Caki2 (cell line): ENCODE results near the gene PPTC7. TPM values are rescaled to one million over a fixed set of nuclear protein-coding genes. Genes with fewer than 3 reads are reported as not detected.

Experiments used
- DNase-seq: peaks from one replicate; pipeline ENCODE4 v3.0.0-alpha.2; 2015; ENCODE audit warnings: low read depth
- in situ Hi-C: cut with HindIII; loops from 2 replicates; pipeline ENCODE4 v1.10.0; 2016; ENCODE audit warnings: low sequenced_read_pairs, low pct_unique_long_range_greater_than_20kb, mixed read lengths
- total RNA-seq: library from RNA; depleted of rRNA; stranded (reverse); fragments of >200 nt; shearing (Covaris generic); gene quantifications from 2 replicates; pipeline ENCODE4 v1.2.3, GENCODE V29; 2014; ENCODE audit warnings: low replicate concordance; rRNA removed

Gene PPTC7
- total RNA-seq, 1 experiment from 2014 or later, result 6.1 TPM

GRCh38 chr12:110514363-110514762 is 68.8 kb downstream of the PPTC7 start:
- in situ Hi-C loops, result no loop called here

GRCh38 chr12:110513842-110514241 is 69.3 kb downstream of the PPTC7 start:
- in situ Hi-C loops, result no loop called here

More at GRCh38 chr12:110514363-110514762, 68.8 kb downstream of the PPTC7 start:
- no peak for DNase-seq

GRCh38 chr12:110508071-110508586 is 75.0 kb downstream of the PPTC7 start:
- in situ Hi-C loops, result no loop called here
- DNase-seq, result no peak

More at GRCh38 chr12:110513842-110514241, 69.3 kb downstream of the PPTC7 start:
- no peak for DNase-seq

- in situ Hi-C loops, result no loop called here
- DNase-seq, result no peak
Measured at GRCh38 chr12:110505332-110505731, 77.8 kb downstream of the PPTC7 start.

GRCh38 chr12:110503432-110503831 is 79.7 kb downstream of the PPTC7 start:
- in situ Hi-C loops, result no loop called here
- no peak for DNase-seq

GRCh38 chr12:110501752-110502738 is 81.1 kb downstream of the PPTC7 start, which contains the start of the genes RAD9B and VPS29:
Gene RAD9B, plus strand, starts transcription at chr12:110502331. Its CDS starts 7 bp downstream, at chr12:110502338.
Gene VPS29, minus strand, starts transcription at chr12:110502111. Its CDS starts 60 bp downstream, at chr12:110502051.
- in situ Hi-C loops, result no loop called here
- peak; percentile 97 for DNase-seq

GRCh38 chr12:110501399-110501751 is 81.7 kb downstream of the PPTC7 start:
- DNase-seq, result peak; percentile 57
- in situ Hi-C loops, result no loop called here

- no peak for DNase-seq
Measured at GRCh38 chr12:110498984-110499706, 84.0 kb downstream of the PPTC7 start.

More at GRCh38 chr12:110498984-110499706, 84.0 kb downstream of the PPTC7 start:
- in situ Hi-C loops, result no loop called here

Other genes with a start within 250 kb of the PPTC7 start
- 32.2 and 57.5 TPM in 2 replicates for gene ANAPC7, start 179.6 kb downstream of the PPTC7 start, total RNA-seq
- 290 and 496 TPM in 2 replicates for gene ARPC3, start 133.0 kb downstream of the PPTC7 start, total RNA-seq
- 22.0 and 82.1 TPM in 2 replicates for gene GPN3, start 115.1 kb downstream of the PPTC7 start, total RNA-seq
- 15.1 and 19.8 TPM in 2 replicates for gene FAM216A, start 114.5 kb downstream of the PPTC7 start, total RNA-seq
- 45.8 and 49.3 TPM in 2 replicates for gene VPS29, start 81.2 kb downstream of the PPTC7 start, total RNA-seq
- gene RAD9B, start 81.0 kb downstream of the PPTC7 start, total RNA-seq, result 2.8 and 20.2 TPM in 2 replicates
- 22.3 and 51.3 TPM in 2 replicates for gene TCTN1, start 30.8 kb upstream of the PPTC7 start, total RNA-seq
- gene HVCN1, start 105.8 kb upstream of the PPTC7 start, total RNA-seq, result not detected in 2 replicates
- 44.9 and 45.7 TPM in 2 replicates for gene PPP1CC, start 159.6 kb upstream of the PPTC7 start, total RNA-seq